COR-L47 (cell line): Measurements from ENCODE around the gene POLR3GL.

Source experiments
- DNase-seq: peaks from one replicate; lab custom pipeline; 2025; lab: John Stamatoyannopoulos, UW

Gene POLR3GL

GRCh38 chr1:145977016-145977415, 12.5 kb downstream of the POLR3GL start:
- DNase-seq = no peak

GRCh38 chr1:145977486-145978470, 13.3 kb downstream of the POLR3GL start:
- peak; percentile 80 for DNase-seq

- DNase-seq = no peak
Measured at GRCh38 chr1:145978471-145978853, 14.0 kb downstream of the POLR3GL start.

- DNase-seq = peak; percentile 97
Measured at GRCh38 chr1:145978854-145979745, 14.6 kb downstream of the POLR3GL start.

- DNase-seq = no peak
Measured at GRCh38 chr1:145979746-145980456, 15.4 kb downstream of the POLR3GL start.

GRCh38 chr1:145980457-145980994, 16.0 kb downstream of the POLR3GL start:
- no peak for DNase-seq

GRCh38 chr1:145982010-145982723, 17.7 kb downstream of the POLR3GL start:
- DNase-seq = no peak

- DNase-seq = no peak
Measured at GRCh38 chr1:145983206-145983675, 18.8 kb downstream of the POLR3GL start.

GRCh38 chr1:145983960-145984830, 19.7 kb downstream of the POLR3GL start:
- no peak for DNase-seq

- no peak for DNase-seq
Measured at GRCh38 chr1:145985129-145985501, 20.6 kb downstream of the POLR3GL start.

- DNase-seq = no peak
Measured at GRCh38 chr1:145985502-145986439, 21.3 kb downstream of the POLR3GL start.

GRCh38 chr1:145986551-145986950, 22.1 kb downstream of the POLR3GL start:
- DNase-seq = no peak

GRCh38 chr1:145987926-145988325, 23.4 kb downstream of the POLR3GL start:
- DNase-seq = no peak

- no peak for DNase-seq
Measured at GRCh38 chr1:145988773-145989172, 24.3 kb downstream of the POLR3GL start.

- DNase-seq = no peak
Measured at GRCh38 chr1:145990249-145990855, 25.9 kb downstream of the POLR3GL start.

GRCh38 chr1:145991735-145992412, 27.4 kb downstream of the POLR3GL start:
- DNase-seq = no peak

- DNase-seq = no peak
Measured at GRCh38 chr1:145992502-145992936, 28.0 kb downstream of the POLR3GL start.
